Left ventricle myocardium inferior (tissue), 1 donor: ENCODE measurements around the gene SLC17A9. TPM values are rescaled to one million over a fixed set of nuclear protein-coding genes. Genes with fewer than 3 reads are reported as not detected.
A peak's percentile ranks its signal among the peaks of the same experiment; 100 is the strongest.

Experiments
- DNase-seq: peaks from one replicate; pipeline ENCODE4 v3.0.0-alpha.2; 2020
- H3K27ac ChIP-seq: fragments of 200-600 bp; replicated peaks from 2 replicates; pipeline ENCODE4 v1.8.0; 2021
- H3K27me3 ChIP-seq: fragments of 200-600 bp; 2 replicates; pipeline ENCODE4 v1.8.0; 2021; ENCODE audit warnings: low read depth
- H3K36me3 ChIP-seq: fragments of 200-600 bp; 2 replicates; pipeline ENCODE4 v1.8.0; 2021
- H3K4me1 ChIP-seq: fragments of 200-600 bp; 2 replicates; pipeline ENCODE4 v1.8.0; 2021
- H3K4me3 ChIP-seq: fragments of 200-600 bp; 2 replicates; pipeline ENCODE4 v1.8.0; 2021; ENCODE audit warnings: mild to moderate bottlenecking, moderate library complexity
- H3K9me3 ChIP-seq: fragments of 200-600 bp; replicated peaks from 2 replicates; pipeline ENCODE4 v1.8.0; 2021
- CTCF ChIP-seq: fragments of 200-600 bp; IDR thresholded peaks from 2 replicates; pipeline ENCODE4 v1.8.0; 2021; ENCODE audit warnings: antibody characterized with exemption, mild to moderate bottlenecking, borderline replicate concordance
- intact Hi-C: fragments of 100-400 bp; cut with micrococcal nuclease; formaldehyde crosslinking; loops from one replicate; pipeline ENCODE4 v1.11.0; 2022
- total RNA-seq: library from RNA; stranded (reverse); fragmentation: NEBNext Ultra II Directional; extraction: Animal tissue kit (Norgen Biotek cat#: 25700); gene quantifications from one replicate; pipeline ENCODE4 v1.2.1, GENCODE V29; 2021
- donor health status: DM: no; HTN: yes; CAD: no; lungs with severe emphysema.

The SLC17A9 gene
- total RNA-seq, 1 donor from 2014 or later: 0.47 TPM

DNA sequence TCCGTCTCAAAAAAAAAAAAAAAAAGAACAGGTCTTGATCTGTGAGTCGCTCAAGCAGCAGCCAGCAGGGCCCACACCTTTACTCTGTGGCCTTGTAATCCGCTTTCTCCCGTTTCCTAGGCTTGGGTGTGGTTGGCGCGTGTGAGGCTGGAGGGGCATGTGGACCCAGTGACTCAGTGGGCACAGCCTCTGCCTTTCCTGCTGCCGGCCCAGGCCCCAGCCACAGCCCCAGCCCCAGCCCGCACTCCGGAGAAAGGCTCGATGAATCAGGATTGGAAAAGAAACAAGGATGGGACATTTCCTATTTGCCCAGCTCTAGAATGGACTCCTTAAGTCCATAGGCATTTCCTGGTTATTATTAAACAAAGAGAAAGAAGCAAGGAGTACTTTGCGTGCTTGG, 50.0 kb downstream of the SLC17A9 start:
- no peaks in the 10 kb centered on the region for H3K9me3 ChIP-seq
- H3K4me1 ChIP-seq: peaks cover 28% of the 10 kb centered on the region
- H3K27me3 ChIP-seq: peaks cover 100% of the 10 kb centered on the region
- TF ChIP-seq CTCF: no peak
- intact Hi-C loops: no loop called here
- H3K36me3 ChIP-seq: no peaks in the 10 kb centered on the region
- no peak overlapping the region for H3K27ac ChIP-seq
- no peak for DNase-seq
- no peak overlapping the region for H3K4me3 ChIP-seq

GRCh38 chr20:63003546-63003945, 51.0 kb downstream of the SLC17A9 start:
- Histone ChIP-seq H3K27ac (no peak overlapping the region), H3K9me3 (no peaks in the 10 kb centered on the region), H3K27me3 (peaks cover 100% of the 10 kb centered on the region), H3K36me3 (no peaks in the 10 kb centered on the region), H3K4me3 (no peak overlapping the region), H3K4me1 (peaks cover 32% of the 10 kb centered on the region)
- TF ChIP-seq CTCF: no peak
- intact Hi-C loops: no loop called here
- no peak for DNase-seq

- no peaks in the 10 kb centered on the region for H3K9me3 ChIP-seq
- no peaks in the 10 kb centered on the region for H3K36me3 ChIP-seq
- TF ChIP-seq CTCF: no peak
- H3K27ac ChIP-seq: no peak overlapping the region
- peak overlapping the region; percentile 52 for H3K4me3 ChIP-seq
- peaks cover 100% of the 10 kb centered on the region for H3K27me3 ChIP-seq
- H3K4me1 ChIP-seq: peaks cover 44% of the 10 kb centered on the region
- intact Hi-C loops: loop anchor here (5.0 kb wide), 1 partner anchor 132 kb away; no protein-coding TSS in a partner anchor
- DNase-seq: no peak
These were observed 52.3 kb downstream of the SLC17A9 start for GRCh38 chr20:63004607-63005364.

GRCh38 chr20:63005365-63005861, 52.9 kb downstream of the SLC17A9 start:
- Histone ChIP-seq H3K9me3 (no peaks in the 10 kb centered on the region), H3K27me3 (peaks cover 100% of the 10 kb centered on the region), H3K36me3 (no peaks in the 10 kb centered on the region), H3K27ac (peak overlapping the region; percentile 4), H3K4me3 (peak overlapping the region; percentile 52), H3K4me1 (peaks cover 44% of the 10 kb centered on the region)
- intact Hi-C loops: loop anchor here (5.0 kb wide), 1 partner anchor 133 kb away; no protein-coding TSS in a partner anchor
- no peak for DNase-seq
- no peak for TF ChIP-seq CTCF

- Histone ChIP-seq H3K4me3 (peak overlapping the region; percentile 52), H3K9me3 (no peaks in the 10 kb centered on the region), H3K4me1 (peaks cover 44% of the 10 kb centered on the region), H3K27me3 (peaks cover 100% of the 10 kb centered on the region), H3K36me3 (no peaks in the 10 kb centered on the region), H3K27ac (peak overlapping the region; percentile 4)
- no peak for TF ChIP-seq CTCF
- DNase-seq: no peak
- intact Hi-C loops: loop anchor here (5.0 kb wide), 1 partner anchor 134 kb away; no protein-coding TSS in a partner anchor
These were observed 53.5 kb downstream of the SLC17A9 start for GRCh38 chr20:63005862-63006539.
